B cell (primary cell): ENCODE data around the gene CHCHD5. TPM values are rescaled to one million over a fixed set of nuclear protein-coding genes. Genes with fewer than 3 reads are reported as not detected.

ENCODE experiments used
- ATAC-seq: fragments of 200-7000 bp; cut with Tn5 transposase; one replicate; pipeline ENCODE4 v1.10.0; 2021; ENCODE audit warnings: low read depth, mild to moderate bottlenecking, moderate number of reproducible peaks, moderate library complexity
- CTCF ChIA-PET: fragments of 350-600 bp; sonication (Branson Sonifier 250); formaldehyde crosslinking; loops from one replicate; lab custom pipeline; 2021; ENCODE audit warnings: antibody characterized with exemption, inconsistent platforms; lab: Charles Lee
- POLR2A ChIA-PET: fragments of 350-600 bp; sonication (Branson Sonifier 250); formaldehyde crosslinking; loops from one replicate; lab custom pipeline; 2021; ENCODE audit warnings: antibody characterized with exemption; lab: Charles Lee
- DNase-seq: peaks from one replicate; pipeline ENCODE4 v3.0.0; 2013
- H2AFZ ChIP-seq: 2 replicates; pipeline ENCODE4 v1.6.1; 2012; ENCODE audit warnings: mild to moderate bottlenecking, low read depth, low read length; ENCODE audit not compliant: insufficient read depth, poor library complexity, severe bottlenecking
- H3K27ac ChIP-seq, 2 donors: 1 replicate in 1 of 2; 2 replicates in 1 of 2; pipeline ENCODE4 v1.5.1; 2012 to 2013; ENCODE audit warnings: low read length in 2 of 2, mild to moderate bottlenecking in 2 of 2, moderate library complexity in 1 of 2
- H3K27me3 ChIP-seq, 4 experiments: fragments of 200-600 bp in 1 of 4; sonication (generic) in 1 of 4; replicated peaks in 1 of 4; 1 replicate in 2 of 4; 2 replicates in 2 of 4; pipeline versions ENCODE4 v1.6.1 to v1.7.0; 2013 to 2016; ENCODE audit warnings: low read length in 3 of 4, mild to moderate bottlenecking in 2 of 4, mixed read lengths in 1 of 4, moderate library complexity in 1 of 4; ENCODE audit not compliant: insufficient read depth in 4 of 4, control insufficient read depth in 3 of 4; ENCODE audit errors: control extremely low read depth in 1 of 4
- H3K36me3 ChIP-seq, 2 experiments: replicated peaks in 1 of 2; 1 replicate in 1 of 2; 2 replicates in 1 of 2; pipeline versions ENCODE4 v1.6.1 to v1.7.1; 2013; ENCODE audit warnings: low read length in 1 of 2; ENCODE audit not compliant: insufficient read depth in 2 of 2, control insufficient read depth in 1 of 2; ENCODE audit errors: control extremely low read depth in 1 of 2, extremely low read depth in 1 of 2
- H3K4me1 ChIP-seq, 2 donors: fragments of 200-600 bp in 1 of 2; sonication (generic) in 1 of 2; 1 replicate in 1 of 2; 2 replicates in 1 of 2; pipeline versions ENCODE4 v1.5.1 to v1.6.1; 2013 to 2017; ENCODE audit warnings: low read length in 2 of 2; ENCODE audit not compliant: control insufficient read depth in 2 of 2, insufficient read depth in 2 of 2
- H3K4me2 ChIP-seq: replicated peaks from 2 replicates; pipeline ENCODE3; 2012; ENCODE audit warnings: mild to moderate bottlenecking, low read depth, low read length; ENCODE audit not compliant: poor library complexity, severe bottlenecking
- H3K4me3 ChIP-seq, 5 experiments: fragments of 200-600 bp in 1 of 5; sonication (generic) in 1 of 5; 1 replicate in 3 of 5; 2 replicates in 2 of 5; pipeline versions ENCODE4 v1.5.1 to v1.7.0; 2011 to 2016; ENCODE audit warnings: low read length in 4 of 5, mild to moderate bottlenecking in 4 of 5, low read depth in 2 of 5, control low read depth in 1 of 5, moderate library complexity in 1 of 5; ENCODE audit not compliant: insufficient read depth in 1 of 5; ENCODE audit errors: control extremely low read depth in 1 of 5, extremely low read depth in 1 of 5
- H3K79me2 ChIP-seq: fragments of 200-600 bp; sonication (generic); one replicate; pipeline ENCODE4 v1.6.0; 2016; ENCODE audit warnings: low read length; ENCODE audit not compliant: control insufficient read depth, insufficient read depth
- H3K9ac ChIP-seq: fragments of 200-600 bp; sonication (generic); 2 replicates; pipeline ENCODE4 v1.6.1; 2017; ENCODE audit warnings: mild to moderate bottlenecking, low read length, moderate library complexity
- H3K9me3 ChIP-seq, 3 donors: one replicate each; pipeline versions ENCODE4 v1.6.1 to v1.7.1; 2013; ENCODE audit warnings: low read length in 2 of 3; ENCODE audit not compliant: control insufficient read depth in 2 of 3, insufficient read depth in 1 of 3; ENCODE audit errors: control extremely low read depth in 1 of 3
- H4K20me1 ChIP-seq: 2 replicates; pipeline ENCODE4 v1.6.0; 2012; ENCODE audit warnings: mild to moderate bottlenecking, low read length; ENCODE audit not compliant: insufficient read depth, control insufficient read depth, poor library complexity, severe bottlenecking
- H3K27ac Mint-ChIP-seq: one replicate; pipeline ENCODE4 v1.8.0; 2021; ENCODE audit warnings: mixed read lengths
- H3K27me3 Mint-ChIP-seq: one replicate; pipeline ENCODE4 v1.8.0; 2021; ENCODE audit warnings: mixed read lengths
- H3K4me1 Mint-ChIP-seq: one replicate; pipeline ENCODE4 v1.8.0; 2021; ENCODE audit warnings: mixed read lengths
- H3K4me3 Mint-ChIP-seq: one replicate; pipeline ENCODE4 v1.8.0; 2021; ENCODE audit warnings: mixed read lengths
- H3K9me3 Mint-ChIP-seq: one replicate; pipeline ENCODE4 v1.8.0; 2022; ENCODE audit warnings: mixed read lengths; ENCODE audit not compliant: insufficient read depth
- CTCF ChIP-seq: fragments of 200-600 bp; IDR thresholded peaks from one replicate; pipeline ENCODE4 v1.8.0; 2022; ENCODE audit warnings: antibody characterized with exemption, mild to moderate bottlenecking
- EZH2 ChIP-seq: IDR thresholded peaks from 2 replicates; pipeline ENCODE4 v1.6.1; 2012; ENCODE audit warnings: borderline replicate concordance, low read depth, mild to moderate bottlenecking, moderate library complexity, low read length; ENCODE audit not compliant: insufficient read depth, poor library complexity, severe bottlenecking
- WGBS: methylation state at CpG from one replicate; pipeline ENCODE4 v1.1.5; 2013; ENCODE audit warnings: missing lambda C conversion rate; ENCODE audit not compliant: insufficient coverage; 5-methylcytosine and 5-hydroxymethylcytosine counted together
- intact Hi-C: fragments of 100-400 bp; cut with micrococcal nuclease; formaldehyde crosslinking; loops from one replicate; pipeline ENCODE4 v1.10.0; 2022
- polyA plus RNA-seq: library from polyadenylated mRNA; depleted of rRNA; stranded (reverse); fragments of >200 nt; gene quantifications from 2 replicates; pipeline ENCODE4 v1.2.3, GENCODE V29; 2012
- total RNA-seq, 2 donors: library from RNA; stranded (reverse); fragments of 120-200 nt in 1 of 2; gene quantifications; 1 replicate in 1 of 2; 2 replicates in 1 of 2; pipeline versions ENCODE4 v1.2.3 to v1.2.4, GENCODE V29; 2013 to 2022

CHCHD5 gene
- total and polyA plus RNA-seq, 2 donors (not counting 1 experiment from before 2014, with no cell fraction given) = 19.9 to 34.5 TPM

GRCh38 chr2:112591413-112591812 is 7.0 kb downstream of the CHCHD5 start:
- Histone ChIP-seq H3K9ac (no peak overlapping the region), H3K27ac (no peak overlapping the region), H3K79me2 (no peaks in the 10 kb centered on the region), H3K36me3 (peaks cover 3 to 29% of the 10 kb centered on the region in 2 experiments), H4K20me1 (no peaks in the 10 kb centered on the region), H3K9me3 (no peaks in the 10 kb centered on the region), H3K27me3 (no peaks in the 10 kb centered on the region), H2AFZ (no peak overlapping the region), H3K4me3 (no peak overlapping the region), H3K4me2 (no peak overlapping the region), H3K4me1 (no peaks in the 10 kb centered on the region)
- Mint-ChIP-seq H3K4me3 (no peak overlapping the region), H3K9me3 (no peaks in the 10 kb centered on the region), H3K27me3 (no peaks in the 10 kb centered on the region), H3K27ac (no peak overlapping the region), H3K4me1 (peaks cover 3% of the 10 kb centered on the region)
- TF ChIP-seq EZH2 (no peak), CTCF (no peak)
- ChIA-PET CTCF (interaction anchor here (1.0 to 1.4 kb wide), 2 partner anchors 10 to 136 kb away, joined by 3 to 4 read pairs; no protein-coding TSS in a partner anchor), POLR2A (no interaction called here)
- no peak for DNase-seq
- 98% methylated on average over 5 of the region's 5 CpGs for whole genome bisulfite sequencing
- intact Hi-C loops = no loop called here
- ATAC-seq = no peak

- no peak overlapping the region for H3K4me2 ChIP-seq
- DNase-seq (no peak), ATAC-seq (no peak)
- H3K9me3 Mint-ChIP-seq = no peaks in the 10 kb centered on the region
- no peak overlapping the region for H3K4me3 ChIP-seq
- no peak overlapping the region for H3K4me3 Mint-ChIP-seq
- H3K27me3 Mint-ChIP-seq = no peaks in the 10 kb centered on the region
- WGBS = 94% methylated on average over 2 of the region's 4 CpGs
- no peaks in the 10 kb centered on the region for H3K4me1 ChIP-seq
- CTCF ChIA-PET = interaction anchor here (0.6 to 2.0 kb wide), 2 partner anchors 133 to 138 kb away, joined by 3 to 6 read pairs; no protein-coding TSS in a partner anchor
- TF ChIP-seq EZH2 (no peak), CTCF (no peak)
- no peaks in the 10 kb centered on the region for H4K20me1 ChIP-seq
- peaks cover 3 to 12% of the 10 kb centered on the region in 2 experiments for H3K36me3 ChIP-seq
- no peaks in the 10 kb centered on the region for H3K79me2 ChIP-seq
- intact Hi-C loops = no loop called here
- H2AFZ ChIP-seq = no peak overlapping the region
- no peak overlapping the region for H3K27ac ChIP-seq
- H3K4me1 Mint-ChIP-seq = no peaks in the 10 kb centered on the region
- no peaks in the 10 kb centered on the region for H3K27me3 ChIP-seq
- H3K9me3 ChIP-seq = no peaks in the 10 kb centered on the region
- no peak overlapping the region for H3K9ac ChIP-seq
- no peak overlapping the region for H3K27ac Mint-ChIP-seq
- POLR2A ChIA-PET = no interaction called here
These were observed 9.3 kb downstream of the CHCHD5 start for GRCh38 chr2:112593736-112594135.
